Fibroblast of lung (primary cell): ENCODE results near the gene FHOD3. TPM values are rescaled to one million over a fixed set of nuclear protein-coding genes. Genes with fewer than 3 reads are reported as not detected.

Experiments
- DNase-seq, 2 donors: peaks; one replicate each; pipeline versions ENCODE4 v3.0.0 to v3.0.0-alpha.2; 2010; ENCODE audit warnings: low read depth in 2 of 2
- H2AFZ ChIP-seq: 2 replicates; pipeline ENCODE4 v1.5.1; 2012; ENCODE audit warnings: low read length, control low read depth, inconsistent platforms
- H3K27ac ChIP-seq: 2 replicates; pipeline ENCODE4 v1.5.1; 2011; ENCODE audit warnings: low read length, control low read depth; ENCODE audit not compliant: insufficient read depth
- H3K27me3 ChIP-seq: 2 replicates; pipeline ENCODE4 v1.5.1; 2011; ENCODE audit warnings: mild to moderate bottlenecking, low read length; ENCODE audit not compliant: control insufficient read depth, insufficient read depth
- H3K36me3 ChIP-seq: 2 replicates; pipeline ENCODE4 v1.5.1; 2011; ENCODE audit warnings: low read length; ENCODE audit not compliant: control insufficient read depth, insufficient read depth
- H3K4me1 ChIP-seq: 2 replicates; pipeline ENCODE4 v1.5.1; 2011; ENCODE audit warnings: low read length; ENCODE audit not compliant: control insufficient read depth, insufficient read depth; ENCODE audit errors: extremely low read depth
- H3K4me2 ChIP-seq: 2 replicates; pipeline ENCODE4 v1.5.1; 2011; ENCODE audit warnings: low read length, control low read depth; ENCODE audit not compliant: insufficient read depth; ENCODE audit errors: extremely low read depth
- H3K4me3 ChIP-seq, 4 experiments: fragments of 200-600 bp in 1 of 4; sonication (generic) in 1 of 4; replicated peaks in 1 of 4; 2 replicates each; pipeline ENCODE4 v1.5.1; 2011 to 2016; ENCODE audit warnings: low read length in 4 of 4, low read depth in 3 of 4, mild to moderate bottlenecking in 3 of 4, control low read depth in 2 of 4, inconsistent platforms in 1 of 4, mixed read lengths in 1 of 4; ENCODE audit not compliant: insufficient read depth in 1 of 4; ENCODE audit errors: control extremely low read depth in 1 of 4
- H3K79me2 ChIP-seq: 2 replicates; pipeline ENCODE4 v1.5.1; 2012; ENCODE audit warnings: mild to moderate bottlenecking, low read length, inconsistent platforms; ENCODE audit not compliant: control insufficient read depth, insufficient read depth
- H3K9ac ChIP-seq: 2 replicates; pipeline ENCODE4 v1.5.1; 2011; ENCODE audit warnings: mild to moderate bottlenecking, low read length, control low read depth; ENCODE audit not compliant: insufficient read depth
- H3K9me3 ChIP-seq: 2 replicates; pipeline ENCODE4 v1.5.1; 2012; ENCODE audit warnings: low read depth, low read length; ENCODE audit not compliant: control insufficient read depth, insufficient read depth
- H4K20me1 ChIP-seq: 2 replicates; pipeline ENCODE4 v1.5.1; 2011; ENCODE audit warnings: low read length; ENCODE audit not compliant: control insufficient read depth, insufficient read depth; ENCODE audit errors: extremely low read depth
- EZH2 ChIP-seq: IDR thresholded peaks from 2 replicates; pipeline ENCODE4 v1.5.1; 2012; ENCODE audit warnings: low read length, control low read depth, mild to moderate bottlenecking; ENCODE audit errors: missing control alignments
- polyA plus RNA-seq, 2 donors: library from polyadenylated mRNA; depleted of rRNA in 1 of 2; stranded (reverse) in 1 of 2; unstranded in 1 of 2; fragments of >200 nt; gene quantifications; 2 replicates each; pipeline ENCODE4 v1.2.1, GENCODE V29; 2011 to 2012; ENCODE audit warnings: missing spikeins in 1 of 2
- total RNA-seq: library from RNA; depleted of rRNA; stranded (reverse); fragments of >200 nt; gene quantifications from 2 replicates; pipeline ENCODE4 v1.2.1, GENCODE V29; 2014
- TF ChIP-seq, protein P1 (sequence below), 2 donors: IDR thresholded peaks in 1 of 2; conservative IDR thresholded peaks in 1 of 2; 1 replicate in 1 of 2; 2 replicates in 1 of 2; pipeline ENCODE4 v1.5.1; 2011 to 2012; ENCODE audit warnings: low read length in 2 of 2, control low read depth in 1 of 2, inconsistent platforms in 1 of 2, low read depth in 1 of 2, mild to moderate bottlenecking in 1 of 2

The FHOD3 gene
- total and polyA plus RNA-seq, 2 donors (not counting 1 experiment from before 2014, with no cell fraction given), result 16.1 to 28.2 TPM

DNA sequence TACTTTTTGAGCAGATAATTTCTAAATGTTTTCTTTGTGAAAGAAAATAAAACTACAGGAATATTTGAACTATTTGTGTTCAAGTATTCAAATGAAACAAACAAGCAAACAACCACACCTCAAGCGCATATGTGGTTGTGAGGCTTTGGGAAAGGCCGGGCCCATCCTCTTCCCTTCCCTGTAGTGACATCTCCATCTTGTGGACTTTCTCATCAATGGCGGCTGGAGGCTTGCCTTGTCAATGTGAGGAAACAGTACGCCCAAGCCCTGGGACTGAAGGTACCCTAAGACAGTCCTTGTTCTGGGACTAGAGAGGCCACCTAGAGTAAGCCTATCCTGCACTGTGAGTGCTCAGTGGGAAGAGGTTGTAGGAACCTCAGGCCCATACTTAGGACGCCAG lies 364.5 kb downstream of the FHOD3 start:
- no peaks in the 10 kb centered on the region for H3K27me3 ChIP-seq
- TF ChIP-seq, protein P1, sequence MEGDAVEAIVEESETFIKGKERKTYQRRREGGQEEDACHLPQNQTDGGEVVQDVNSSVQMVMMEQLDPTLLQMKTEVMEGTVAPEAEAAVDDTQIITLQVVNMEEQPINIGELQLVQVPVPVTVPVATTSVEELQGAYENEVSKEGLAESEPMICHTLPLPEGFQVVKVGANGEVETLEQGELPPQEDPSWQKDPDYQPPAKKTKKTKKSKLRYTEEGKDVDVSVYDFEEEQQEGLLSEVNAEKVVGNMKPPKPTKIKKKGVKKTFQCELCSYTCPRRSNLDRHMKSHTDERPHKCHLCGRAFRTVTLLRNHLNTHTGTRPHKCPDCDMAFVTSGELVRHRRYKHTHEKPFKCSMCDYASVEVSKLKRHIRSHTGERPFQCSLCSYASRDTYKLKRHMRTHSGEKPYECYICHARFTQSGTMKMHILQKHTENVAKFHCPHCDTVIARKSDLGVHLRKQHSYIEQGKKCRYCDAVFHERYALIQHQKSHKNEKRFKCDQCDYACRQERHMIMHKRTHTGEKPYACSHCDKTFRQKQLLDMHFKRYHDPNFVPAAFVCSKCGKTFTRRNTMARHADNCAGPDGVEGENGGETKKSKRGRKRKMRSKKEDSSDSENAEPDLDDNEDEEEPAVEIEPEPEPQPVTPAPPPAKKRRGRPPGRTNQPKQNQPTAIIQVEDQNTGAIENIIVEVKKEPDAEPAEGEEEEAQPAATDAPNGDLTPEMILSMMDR (conservative IDR thresholded peaks at IDR 0.05 in 1 of 2, IDR thresholded peaks at IDR 0.05 in 1 of 2; ENCODE audit: low read depth in 1 of 2, low read length in 2 of 2), result peak; percentile 1 to 43
- no peak for TF ChIP-seq EZH2
- no peak overlapping the region for H3K9ac ChIP-seq
- H4K20me1 ChIP-seq, result no peaks in the 10 kb centered on the region
- no peaks in the 10 kb centered on the region for H3K79me2 ChIP-seq
- H3K9me3 ChIP-seq, result no peaks in the 10 kb centered on the region
- no peak overlapping the region for H3K4me2 ChIP-seq
- no peak overlapping the region for H3K4me3 ChIP-seq
- no peak overlapping the region for H2AFZ ChIP-seq
- no peaks in the 10 kb centered on the region for H3K4me1 ChIP-seq
- DNase-seq, result peak in 1 of 2 donors; percentile 3
- no peaks in the 10 kb centered on the region for H3K36me3 ChIP-seq
- H3K27ac ChIP-seq, result no peak overlapping the region

DNA sequence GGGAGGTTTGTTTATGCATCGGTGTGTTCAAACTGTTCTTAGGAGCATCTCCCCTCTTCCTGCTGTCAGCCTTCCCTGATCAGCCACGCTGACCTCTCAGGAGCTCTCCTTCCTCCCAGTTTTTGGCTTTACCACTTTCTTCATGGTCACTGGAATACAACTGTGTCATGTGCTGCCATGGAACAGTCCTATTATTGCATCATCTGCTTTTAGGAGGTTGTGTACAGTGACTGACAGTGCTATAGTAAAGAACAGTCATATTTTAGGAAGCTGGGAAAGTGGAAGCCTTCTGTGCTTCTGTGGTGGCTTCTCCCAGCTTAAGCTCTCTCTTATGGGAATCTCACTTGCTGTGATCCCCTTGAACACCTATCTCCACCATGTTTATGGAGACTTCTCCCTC lies 365.8 kb downstream of the FHOD3 start:
- no peaks in the 10 kb centered on the region for H3K9me3 ChIP-seq
- no peak overlapping the region for H3K4me2 ChIP-seq
- H3K79me2 ChIP-seq, result no peaks in the 10 kb centered on the region
- H3K4me3 ChIP-seq, result no peak overlapping the region
- no peaks in the 10 kb centered on the region for H4K20me1 ChIP-seq
- no peaks in the 10 kb centered on the region for H3K36me3 ChIP-seq
- TF ChIP-seq, protein P1 (conservative IDR thresholded peaks at IDR 0.05 in 1 of 2, IDR thresholded peaks at IDR 0.05 in 1 of 2; ENCODE audit: low read depth in 1 of 2, low read length in 2 of 2), result no peak
- TF ChIP-seq EZH2, result no peak
- DNase-seq, result no peak
- H3K27ac ChIP-seq, result no peak overlapping the region
- H3K4me1 ChIP-seq, result no peaks in the 10 kb centered on the region
- H3K27me3 ChIP-seq, result no peaks in the 10 kb centered on the region
- H3K9ac ChIP-seq, result no peak overlapping the region
- peak overlapping the region; percentile 12 for H2AFZ ChIP-seq

DNA sequence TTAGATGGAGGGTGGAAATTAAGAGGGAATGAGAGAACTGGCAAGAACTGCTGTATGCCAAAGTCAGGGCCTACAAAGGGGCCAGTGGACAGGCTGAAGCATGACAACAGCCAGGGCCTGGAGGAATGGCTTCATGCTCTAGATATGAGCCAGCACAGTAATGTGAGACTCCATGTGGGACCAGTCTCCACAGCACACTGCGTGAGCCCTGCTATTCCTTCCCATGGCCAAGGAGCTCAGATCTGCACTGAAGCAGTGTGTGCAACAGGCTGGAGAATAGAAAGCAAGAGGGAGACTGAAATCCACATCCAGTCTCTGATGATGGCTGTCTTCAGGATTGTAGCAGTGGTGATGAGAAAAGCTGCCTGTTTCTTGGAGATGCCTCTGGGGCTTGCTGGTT lies 368.4 kb downstream of the FHOD3 start:
- no peak for DNase-seq

More for the DNA sequence above, 368.4 kb downstream of the FHOD3 start:
- no peaks in the 10 kb centered on the region for H3K9me3 ChIP-seq
- no peaks in the 10 kb centered on the region for H4K20me1 ChIP-seq
- no peaks in the 10 kb centered on the region for H3K79me2 ChIP-seq
- TF ChIP-seq, protein P1 (conservative IDR thresholded peaks at IDR 0.05 in 1 of 2, IDR thresholded peaks at IDR 0.05 in 1 of 2; ENCODE audit: low read depth in 1 of 2, low read length in 2 of 2), result no peak
- TF ChIP-seq EZH2, result no peak
- no peak overlapping the region for H3K4me3 ChIP-seq
- no peaks in the 10 kb centered on the region for H3K27me3 ChIP-seq
- no peak overlapping the region for H2AFZ ChIP-seq
- no peaks in the 10 kb centered on the region for H3K36me3 ChIP-seq
- no peaks in the 10 kb centered on the region for H3K4me1 ChIP-seq
- no peak overlapping the region for H3K4me2 ChIP-seq
- no peak overlapping the region for H3K27ac ChIP-seq
- H3K9ac ChIP-seq, result no peak overlapping the region
